Embryonic facial prominence (tissue), 1 donor: Measurements from ENCODE around the gene RAB5A.
A peak's percentile ranks its signal among the peaks of the same experiment; 100 is the strongest.
"Not testable (repeated sequence)": the region's sequence is repeated elsewhere in the genome, so short reads cannot be mapped to it uniquely, and the experiment has no call there.

Experiments
- DNase-seq: peaks from one replicate; pipeline ENCODE4 v3.0.0-alpha.2; 2016; ENCODE audit errors: extremely low spot score

Gene RAB5A

DNA sequence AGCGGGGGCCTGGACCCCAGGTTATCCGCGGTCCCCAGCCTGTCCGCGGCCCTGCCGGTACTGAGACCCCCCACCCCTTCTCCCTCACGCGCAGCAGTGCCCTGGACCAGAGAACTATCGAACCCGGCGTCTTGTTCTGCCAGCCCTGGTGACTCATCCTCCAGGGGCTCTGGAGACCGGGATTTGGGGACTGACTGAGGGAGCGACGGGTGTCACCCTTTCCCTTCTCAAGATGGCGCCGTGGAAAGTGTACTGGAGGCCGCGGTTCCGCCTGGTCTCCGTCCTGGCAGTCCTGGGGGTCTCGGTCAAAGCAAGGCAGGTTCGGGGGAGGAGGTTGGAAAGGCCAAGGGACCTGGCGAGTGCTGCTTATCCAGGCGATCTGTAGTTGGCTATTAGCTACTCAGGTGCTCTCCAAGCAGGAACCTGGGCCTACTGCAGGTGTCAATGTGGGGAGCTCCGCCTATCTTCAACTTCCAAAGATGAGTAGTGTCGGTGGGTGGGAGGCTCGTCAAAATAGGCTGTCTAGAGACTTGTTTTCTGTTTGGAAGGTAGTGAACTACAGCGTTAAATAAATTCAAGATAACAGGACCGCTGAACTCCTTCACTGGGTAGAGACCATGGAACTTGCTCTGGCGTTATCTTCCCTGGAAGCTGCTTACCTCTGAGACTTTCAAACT lies 790 bp downstream of the RAB5A start:
- peak; percentile 43 for DNase-seq

DNA sequence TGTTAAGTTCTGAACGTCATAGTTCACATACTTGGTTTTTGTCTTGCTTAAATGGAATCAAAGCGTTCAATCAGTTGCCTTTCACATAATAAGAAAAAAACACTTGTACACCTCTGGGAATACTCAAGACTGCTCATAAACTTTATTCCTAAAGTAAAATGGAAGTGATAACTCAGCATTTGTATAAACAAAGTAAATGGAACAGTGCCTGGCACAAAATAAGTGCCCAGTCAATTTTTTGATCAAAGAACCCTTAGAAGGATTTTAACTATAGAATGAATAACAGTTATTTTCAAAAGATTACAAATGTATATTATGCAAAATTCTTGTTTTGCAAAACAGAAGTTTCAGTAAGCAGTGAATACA lies 1.3 kb downstream of the RAB5A start:
- DNase-seq: no peak

DNA sequence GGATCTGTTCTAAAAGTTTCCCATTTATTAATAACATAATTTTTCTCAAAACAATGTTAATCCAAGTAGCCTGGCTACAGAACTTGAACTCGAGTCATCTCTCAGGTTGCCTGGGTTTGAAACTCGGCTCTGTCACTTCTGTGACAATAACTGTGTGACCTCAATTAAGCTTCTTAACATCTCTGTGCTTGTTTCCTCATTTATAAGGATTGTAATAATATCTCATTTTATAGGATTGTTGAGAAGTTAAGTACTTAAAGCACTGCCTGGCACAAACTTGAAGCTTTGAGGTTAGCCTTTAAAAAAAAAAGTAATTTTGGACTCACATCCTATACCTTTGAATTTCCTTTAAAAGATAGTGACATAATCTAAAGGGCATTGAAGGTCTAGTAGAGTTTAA lies 3.4 kb downstream of the RAB5A start:
- DNase-seq: no peak

DNA sequence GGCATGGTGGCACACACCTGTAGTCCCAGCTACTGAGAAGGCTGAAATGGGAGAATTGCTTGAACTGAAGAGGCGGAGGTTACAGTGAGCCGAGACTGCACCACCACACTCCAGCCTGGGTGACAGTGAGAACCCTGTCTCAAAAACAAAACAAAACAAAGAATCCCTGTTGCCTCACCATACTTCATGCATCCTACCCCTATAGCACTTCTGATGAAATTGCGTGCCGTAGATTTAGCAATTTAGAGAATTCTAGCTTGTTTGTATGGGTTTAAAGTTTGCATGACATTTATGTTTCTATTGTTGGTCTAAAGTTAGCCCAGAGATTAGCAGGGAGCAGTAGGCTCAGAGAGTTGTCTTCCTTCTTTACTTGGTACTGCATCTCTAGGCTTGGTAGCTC lies 7.8 kb downstream of the RAB5A start:
- no peak for DNase-seq

DNA sequence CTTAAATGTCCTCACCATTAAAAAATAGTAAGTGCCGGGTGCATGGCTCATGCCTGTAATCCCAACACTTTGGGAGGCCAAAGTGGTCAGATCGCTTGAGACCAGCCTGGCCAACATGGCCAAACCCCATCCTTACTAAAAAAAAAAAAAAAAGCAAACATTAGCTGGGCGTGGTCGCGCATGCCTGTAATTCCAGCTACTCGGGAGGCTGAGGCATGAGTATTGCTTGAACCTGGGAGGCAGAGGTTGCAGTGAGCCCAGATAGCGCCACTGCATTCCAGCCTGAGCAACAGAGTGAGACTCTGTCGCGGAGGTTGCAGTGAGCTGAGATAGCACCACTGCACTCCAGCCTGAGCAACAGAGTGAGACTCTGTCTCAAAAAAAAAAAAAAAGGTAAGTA lies 10.5 kb downstream of the RAB5A start:
- not testable (repeated sequence) for DNase-seq

DNA sequence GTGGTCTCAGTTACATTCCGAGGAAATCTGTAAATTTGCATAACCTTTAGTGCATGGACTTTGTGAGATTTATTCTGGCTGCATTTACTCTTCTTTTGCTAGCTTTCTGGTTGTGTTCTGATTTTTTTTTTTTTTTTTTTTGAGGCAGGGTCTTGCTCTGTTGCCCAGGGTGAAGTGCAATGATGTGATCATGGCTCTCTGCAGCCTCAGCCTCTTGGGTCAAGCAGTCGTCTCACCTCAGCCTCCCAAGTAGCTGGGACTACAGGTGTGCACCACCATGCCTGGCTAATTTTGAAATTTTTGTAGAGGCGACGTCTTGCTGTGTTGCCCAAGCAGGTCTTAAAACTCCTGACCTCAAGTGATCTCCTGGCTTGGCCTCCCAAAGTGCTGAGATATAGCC lies 12.6 kb downstream of the RAB5A start:
- no peak for DNase-seq

DNA sequence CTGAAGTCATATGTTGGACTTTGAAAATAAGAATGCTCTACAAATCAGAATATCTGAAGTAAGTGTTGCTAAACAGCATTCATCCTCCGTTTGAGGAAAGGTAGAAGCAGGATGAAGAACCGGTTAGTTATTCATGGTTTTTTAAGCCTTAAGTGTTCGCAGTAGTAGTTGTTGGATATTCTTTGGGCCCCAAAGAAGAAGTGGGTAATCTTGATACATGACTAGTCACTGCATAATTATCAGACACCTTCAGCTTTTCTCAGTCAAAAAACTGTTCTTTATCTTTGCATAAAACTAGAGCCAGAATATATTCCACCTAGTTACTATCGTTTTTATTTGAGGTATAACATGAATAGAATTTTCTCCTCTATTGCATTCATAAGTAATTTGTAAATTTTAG lies 13.8 kb downstream of the RAB5A start:
- DNase-seq: no peak

DNA sequence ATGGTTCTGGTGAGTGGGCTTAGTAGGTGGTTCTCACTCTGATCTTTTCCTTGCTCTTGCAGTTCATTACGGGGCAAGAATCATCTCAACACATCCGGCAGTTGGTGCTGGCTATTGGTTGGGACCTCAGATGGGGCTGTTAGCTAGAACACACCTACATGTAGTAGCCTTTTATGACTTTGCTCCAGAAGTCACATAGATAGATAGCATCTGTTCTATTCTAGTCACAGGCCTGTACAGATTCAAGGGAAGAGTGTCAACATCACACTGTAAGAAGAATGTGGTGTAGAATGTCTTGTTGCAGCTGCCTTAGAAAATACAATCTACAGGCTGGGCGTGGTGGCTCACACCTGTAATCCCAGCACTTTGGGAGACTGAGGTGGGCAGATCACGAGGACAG lies 15.1 kb downstream of the RAB5A start:
- DNase-seq: no peak

DNA sequence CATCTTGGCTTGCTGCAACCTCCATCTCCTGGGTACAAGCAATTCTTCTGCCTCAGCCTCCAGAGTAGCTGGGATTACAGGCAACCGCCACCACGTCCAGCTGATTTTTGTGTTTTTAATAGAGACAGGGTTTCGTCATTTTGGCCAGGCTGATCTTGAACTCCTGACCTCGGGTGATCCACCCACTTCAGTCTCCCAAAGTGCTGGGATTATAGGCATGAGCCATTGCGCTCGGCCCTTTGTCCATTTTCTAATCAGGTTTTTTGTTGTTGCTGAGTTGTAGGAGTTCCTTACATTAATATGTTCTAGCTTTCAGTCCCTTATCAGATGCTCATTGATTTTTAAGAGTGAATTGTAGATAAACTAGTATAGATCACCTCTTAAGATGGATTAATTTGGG lies 20.3 kb downstream of the RAB5A start:
- no peak for DNase-seq

DNA sequence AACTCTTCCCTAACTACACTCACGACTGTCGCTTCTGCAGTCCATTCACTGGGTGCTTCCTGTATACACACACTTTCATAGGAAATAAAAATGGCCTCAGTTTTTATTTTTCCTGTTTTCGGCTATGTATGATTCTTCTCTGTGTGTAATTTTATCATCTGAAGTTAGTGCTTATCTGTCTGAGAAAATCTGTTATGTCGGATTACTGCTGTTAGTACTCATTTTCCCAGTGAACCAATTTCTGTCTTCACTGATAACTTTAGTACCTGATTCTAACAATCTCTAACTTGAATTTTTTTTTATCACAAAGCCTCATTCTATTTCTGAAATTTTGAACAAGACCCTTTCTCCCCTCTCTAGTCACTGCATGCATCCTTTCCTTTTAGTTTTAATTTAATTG lies 20.9 kb downstream of the RAB5A start:
- DNase-seq: no peak

DNA sequence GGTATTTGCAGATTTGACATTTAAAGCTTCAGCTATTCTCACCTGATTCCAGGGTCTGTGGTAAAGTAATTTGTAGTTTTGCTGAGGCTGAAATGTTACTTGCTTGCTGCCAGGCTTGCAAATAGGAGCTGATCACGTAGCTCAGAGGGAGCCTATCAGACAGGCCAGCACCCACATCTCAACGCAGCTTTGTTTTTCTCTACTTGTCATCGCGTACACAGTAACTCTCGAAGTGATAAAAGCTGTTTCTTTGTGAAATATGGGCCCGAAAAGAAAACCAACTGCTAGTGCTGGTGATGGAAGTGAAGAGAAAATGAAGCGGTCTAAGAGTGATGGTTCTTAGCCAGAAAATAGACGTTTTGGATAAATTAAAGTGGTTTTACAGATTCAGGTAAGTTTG lies 23.4 kb downstream of the RAB5A start:
- no peak for DNase-seq

DNA sequence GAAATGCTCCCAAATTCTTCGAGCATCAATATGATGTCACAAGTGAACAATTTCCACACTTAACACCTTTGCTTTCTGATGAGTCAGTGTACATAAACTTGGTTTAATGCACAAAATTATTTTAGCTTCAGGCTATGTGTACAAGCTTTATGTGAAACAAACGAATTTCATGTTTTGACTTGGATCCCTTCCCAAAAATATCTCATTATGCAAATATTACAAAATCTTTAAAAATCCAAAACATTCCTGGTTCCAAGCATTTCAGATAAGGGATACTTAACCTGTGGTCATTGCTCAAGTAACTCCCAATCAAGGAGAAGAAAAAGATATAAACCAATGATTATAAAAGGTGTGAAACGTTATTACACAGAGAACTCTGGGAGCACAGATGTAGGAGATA lies 25.2 kb downstream of the RAB5A start:
- no peak for DNase-seq

DNA sequence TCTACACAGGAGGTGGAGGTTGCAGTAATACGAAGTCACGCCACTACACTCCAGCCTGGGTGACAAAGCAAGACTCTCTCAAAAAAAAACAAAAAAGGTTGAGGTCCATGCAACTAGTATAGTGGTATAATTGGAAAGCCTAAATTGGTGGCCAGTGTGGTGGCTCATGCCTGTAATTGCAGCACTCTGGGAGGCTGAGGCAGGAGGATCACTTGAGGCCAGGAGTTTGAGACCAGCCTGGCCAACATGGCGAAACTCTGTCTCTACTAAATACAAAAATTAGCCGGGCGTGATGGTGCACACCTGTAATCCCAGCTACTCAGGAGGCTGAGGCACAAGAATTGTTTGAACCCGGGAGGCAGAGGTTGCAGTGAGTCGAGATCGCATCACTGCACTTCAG lies 42.0 kb downstream of the RAB5A start:
- not testable (repeated sequence) for DNase-seq

DNA sequence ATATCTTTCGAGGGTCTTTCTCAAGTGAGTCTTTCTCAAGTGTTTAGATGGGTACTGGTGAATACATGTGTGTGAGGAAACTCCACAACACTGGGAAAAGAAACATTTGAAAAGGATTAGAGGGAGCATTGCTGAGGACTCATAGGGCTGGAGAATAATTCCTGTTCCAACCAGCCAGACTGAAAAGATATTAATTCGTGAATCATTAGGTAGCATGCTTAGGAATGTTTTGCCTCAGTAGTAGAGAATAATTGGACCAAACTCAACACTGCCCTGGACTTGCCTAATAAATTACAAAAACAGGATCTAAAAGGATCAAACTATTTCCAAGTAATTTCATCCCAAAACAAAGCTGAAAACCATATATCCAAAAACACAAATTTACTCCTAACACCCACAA lies 47.9 kb downstream of the RAB5A start:
- no peak for DNase-seq

DNA sequence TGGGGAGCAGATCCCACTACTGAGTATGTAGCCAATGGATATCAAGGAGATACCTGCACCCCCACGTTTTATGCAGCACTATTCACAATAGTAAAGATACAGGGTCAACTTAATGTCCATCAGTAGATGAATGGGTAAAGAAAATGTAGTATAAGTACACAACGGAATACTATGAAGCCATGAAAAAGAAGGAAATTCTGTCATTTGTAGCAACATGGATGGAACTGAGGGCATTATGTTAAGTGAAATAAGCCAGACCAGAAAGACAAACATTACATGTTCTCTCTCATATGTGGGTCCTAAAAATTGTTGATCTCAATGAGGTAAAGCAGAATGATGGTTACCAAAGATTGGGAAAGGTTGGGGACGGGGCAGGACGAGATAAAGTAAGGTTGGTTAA lies 50.6 kb downstream of the RAB5A start:
- DNase-seq: no peak

DNA sequence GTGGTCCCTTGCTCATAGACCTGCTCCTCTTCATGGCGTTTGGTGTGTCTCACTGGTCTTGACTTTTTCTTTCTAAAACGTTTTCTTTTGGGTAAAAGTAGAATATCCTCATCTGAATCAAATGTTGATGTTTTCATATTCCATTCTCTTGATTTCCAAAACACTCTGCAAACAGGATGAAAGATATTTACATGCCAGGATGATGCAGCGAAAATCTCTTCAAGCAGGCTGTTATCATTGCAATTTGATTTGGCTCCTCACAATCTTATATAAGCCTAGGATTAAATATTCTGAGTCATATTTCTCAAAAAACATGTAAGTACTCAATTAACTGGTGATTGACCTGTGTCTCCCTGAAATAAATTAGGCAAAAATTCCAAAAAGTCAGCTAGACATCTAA lies 55.0 kb downstream of the RAB5A start:
- no peak for DNase-seq

DNA sequence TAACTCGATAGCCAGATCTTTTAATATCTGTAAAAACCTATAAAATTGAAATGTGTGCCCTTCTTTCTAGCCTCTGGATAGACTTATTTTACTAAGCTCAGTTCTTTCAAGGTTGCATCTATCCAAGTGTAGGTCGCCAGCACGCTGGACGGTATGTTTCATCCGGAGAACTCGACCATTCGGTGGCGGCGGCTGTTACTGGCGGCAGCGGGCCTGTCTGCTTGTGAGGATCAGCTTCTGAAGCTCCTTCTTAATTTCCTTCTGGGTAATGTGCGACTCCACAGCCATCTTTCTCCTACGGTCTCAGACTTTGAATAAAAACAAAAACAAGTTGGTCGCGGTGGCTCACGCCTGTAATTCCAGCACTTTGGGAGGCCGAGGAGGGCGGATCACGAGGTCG lies 61.1 kb downstream of the RAB5A start:
- DNase-seq: no peak

DNA sequence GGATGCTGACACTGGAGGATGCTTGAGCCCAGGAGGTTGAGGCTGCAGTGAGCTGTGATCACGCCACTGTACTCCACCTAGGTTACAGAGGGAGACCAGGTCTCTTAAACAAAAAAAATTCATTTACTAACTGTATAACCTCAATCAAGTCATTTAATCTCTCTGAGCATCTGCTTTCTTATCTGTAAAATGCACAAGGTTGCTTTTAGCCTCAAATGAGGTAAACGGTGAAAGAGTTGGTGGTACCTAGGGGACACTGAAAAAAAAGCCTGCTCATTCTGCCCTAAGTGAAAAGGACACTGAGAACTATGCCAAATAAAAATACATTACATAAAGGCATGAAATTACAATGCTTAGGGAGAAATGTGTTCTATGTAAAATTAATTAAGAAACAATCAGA lies 61.7 kb downstream of the RAB5A start:
- DNase-seq: no peak

DNA sequence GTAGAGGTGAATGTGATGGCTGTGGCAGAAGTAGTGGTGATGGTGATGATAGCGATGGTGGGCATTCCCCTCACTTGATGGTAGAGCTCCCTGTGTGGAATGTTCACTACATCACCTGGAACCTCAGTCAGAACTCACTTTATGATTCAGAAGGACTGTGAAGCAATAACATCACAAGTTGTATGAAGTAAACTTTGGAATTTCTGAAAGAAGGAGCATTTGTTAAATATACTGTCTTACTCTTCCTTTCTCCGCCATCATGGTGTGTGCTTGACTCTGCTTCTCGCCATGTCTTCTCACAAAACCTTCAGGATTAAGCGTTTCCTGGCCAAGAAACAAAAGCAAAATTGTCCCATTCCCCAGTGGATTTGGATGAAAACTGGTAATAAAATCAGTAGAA lies 65.3 kb downstream of the RAB5A start, which contains the start of gene PP2D1:
PP2D1 (minus strand) TSS at position 101 of the 400 bp plus-strand sequence. CDS start 192 bp downstream, outside the sequence.
- no peak for DNase-seq

DNA sequence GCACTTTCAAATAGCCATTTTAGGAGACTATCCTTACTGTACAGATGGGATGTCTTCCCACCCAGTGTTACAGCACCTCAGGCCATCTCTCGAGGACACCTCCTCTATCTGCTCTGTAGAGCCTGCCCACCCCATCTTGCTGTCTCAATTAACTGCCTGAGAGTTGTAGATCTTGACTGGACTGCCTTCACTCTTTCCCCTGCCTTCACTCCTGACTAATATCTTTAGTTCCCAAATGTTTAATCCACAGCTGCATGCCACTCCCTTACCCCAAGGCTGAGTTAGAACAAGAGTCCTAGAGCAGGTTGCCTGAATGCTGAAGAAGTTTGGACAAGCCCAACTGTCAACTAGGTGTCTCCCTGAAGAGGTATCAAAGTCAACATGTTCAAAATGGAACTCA lies 66.5 kb downstream of the RAB5A start:
- no peak for DNase-seq

DNA sequence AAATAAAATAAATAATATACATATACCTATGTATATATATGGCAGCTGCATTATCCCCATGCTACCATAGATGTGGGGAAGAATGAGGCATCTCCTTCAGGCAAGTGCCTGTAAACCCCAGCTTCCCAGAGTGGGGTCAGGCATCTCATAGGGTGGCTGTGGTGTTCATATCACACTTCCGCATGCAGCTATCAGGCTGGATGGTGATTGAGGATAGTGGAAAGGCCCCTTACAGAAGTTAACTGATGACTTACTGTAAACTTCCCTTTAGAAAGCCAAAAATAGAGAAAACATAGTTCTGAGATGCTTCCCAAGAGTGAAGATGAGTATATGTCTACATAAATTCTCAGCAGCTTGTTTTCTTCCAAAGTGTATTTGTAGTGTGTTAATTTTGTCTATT lies 68.6 kb downstream of the RAB5A start:
- DNase-seq: no peak

DNA sequence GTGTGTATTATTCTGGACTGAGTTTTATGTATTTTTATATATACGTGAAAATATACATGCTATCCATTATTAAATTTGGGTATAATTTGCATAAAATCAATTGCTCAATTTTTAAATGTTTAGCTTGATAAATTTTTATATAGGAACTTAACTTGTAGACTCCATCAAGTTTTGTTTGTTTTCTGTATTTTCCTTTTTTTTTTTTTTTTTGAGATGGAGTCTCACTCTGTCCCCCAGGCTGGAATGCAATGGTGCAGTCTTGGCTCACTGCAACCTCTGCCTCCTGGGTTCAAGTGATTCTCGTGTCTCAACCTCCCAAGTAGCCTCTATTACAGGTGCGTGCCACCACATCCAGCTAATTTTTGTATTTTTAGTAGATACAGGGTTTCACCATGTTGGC lies 69.2 kb downstream of the RAB5A start:
- not testable (repeated sequence) for DNase-seq

DNA sequence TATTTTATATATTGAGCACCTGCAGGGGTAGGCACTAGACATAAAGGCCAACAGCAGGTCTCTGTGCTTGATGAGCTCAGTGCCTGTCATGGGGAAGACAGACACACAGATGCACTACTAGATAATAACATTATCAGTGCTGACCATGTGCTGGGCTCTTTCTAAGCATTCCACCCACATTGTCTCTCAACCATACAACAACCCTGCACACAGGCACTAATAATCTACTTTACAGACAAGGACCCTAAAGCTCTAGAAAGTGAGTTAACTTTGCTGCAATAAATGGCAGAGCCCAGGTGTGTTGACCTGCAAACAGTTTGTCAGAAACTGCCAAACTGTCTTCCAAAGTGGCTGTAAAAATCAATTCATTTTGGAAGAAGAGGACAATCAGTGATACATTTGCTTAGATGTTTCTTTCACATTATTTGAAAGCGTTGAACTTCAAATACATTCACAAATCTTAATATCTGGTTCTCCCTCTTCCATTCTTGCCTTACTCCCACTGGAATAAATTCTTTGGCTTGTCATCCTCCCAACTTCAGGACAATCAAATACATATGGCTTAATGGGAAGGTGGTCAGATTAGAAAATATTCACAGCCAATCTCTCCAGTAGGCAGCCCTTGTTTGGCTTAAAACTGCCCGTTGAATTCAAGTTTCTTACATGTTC lies 76.2 kb downstream of the RAB5A start:
- no peak for DNase-seq
